Activated T-cell treated with anti-CD3 and anti-CD28 coated beads, Interleukin-2, amount 50 U/mL, for 48 hours (primary cell): ENCODE data around the gene CCL4.
"Not testable (repeated sequence)": the region's sequence is repeated elsewhere in the genome, so short reads cannot be mapped to it uniquely, and the experiment has no call there.

Source experiments
- DNase-seq, 2 experiments: peaks; one replicate each; pipeline ENCODE4 v3.0.0-alpha.2; 2020

Gene CCL4

DNA sequence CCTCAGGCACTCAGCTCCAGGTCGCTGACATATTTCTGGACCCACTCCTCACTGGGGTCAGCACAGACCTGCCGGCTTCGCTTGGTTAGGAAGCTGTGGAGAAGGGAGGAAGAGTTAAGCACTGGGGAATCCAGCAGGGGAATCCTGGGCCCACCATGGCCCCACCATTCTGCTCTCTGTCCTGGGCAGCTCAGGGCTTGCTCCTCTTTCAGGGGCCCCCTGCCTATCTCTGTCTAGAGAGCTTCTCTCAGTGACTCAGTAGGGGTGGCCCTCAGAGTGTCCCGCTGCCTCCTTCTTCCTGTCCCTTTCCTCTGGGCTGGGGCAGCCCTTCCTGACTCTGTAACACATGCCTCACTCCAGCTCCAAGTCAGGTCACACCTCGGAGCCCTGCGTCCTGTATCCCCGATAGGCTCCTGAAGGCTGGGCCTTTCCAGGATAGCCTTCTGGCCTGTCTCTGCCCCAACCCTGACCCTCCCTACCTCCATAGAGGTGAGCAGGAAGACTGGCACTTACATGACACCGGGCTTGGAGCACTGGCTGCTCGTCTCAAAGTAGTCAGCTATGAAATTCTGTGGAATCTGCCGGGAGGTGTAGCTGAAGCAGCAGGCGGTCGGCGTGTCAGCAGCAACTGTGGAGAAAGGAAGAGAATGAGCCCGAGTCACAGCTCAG, 14.8 kb upstream of the CCL4 start:
- peak in 1 of 2 experiments; percentile 51 for DNase-seq

DNA sequence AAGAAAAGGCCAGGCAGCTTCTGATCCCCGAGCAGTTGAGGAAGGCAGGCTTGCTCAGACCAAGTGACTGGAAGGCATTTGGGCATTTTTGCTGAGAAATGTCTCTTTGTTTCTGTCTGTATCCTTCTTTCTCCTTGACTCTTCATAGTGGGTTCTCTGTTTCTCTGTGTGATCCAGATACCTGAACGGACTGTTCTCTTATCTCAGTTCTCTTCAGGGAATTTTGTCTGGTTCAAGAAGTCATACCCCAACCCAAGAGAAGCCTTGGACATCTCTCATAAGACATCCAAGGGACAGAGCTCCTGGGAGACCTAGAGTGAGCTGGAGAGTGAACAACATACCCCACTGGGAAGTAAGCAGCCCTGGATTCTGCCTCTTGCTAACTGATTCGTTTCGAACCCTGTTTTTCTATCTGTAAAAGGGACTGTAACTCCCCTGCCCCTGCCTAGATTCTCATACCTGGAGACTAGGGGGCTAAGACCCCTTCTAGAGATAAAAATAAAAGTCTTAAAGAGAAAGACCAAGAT, 14.2 kb upstream of the CCL4 start:
- no peak for DNase-seq

DNA sequence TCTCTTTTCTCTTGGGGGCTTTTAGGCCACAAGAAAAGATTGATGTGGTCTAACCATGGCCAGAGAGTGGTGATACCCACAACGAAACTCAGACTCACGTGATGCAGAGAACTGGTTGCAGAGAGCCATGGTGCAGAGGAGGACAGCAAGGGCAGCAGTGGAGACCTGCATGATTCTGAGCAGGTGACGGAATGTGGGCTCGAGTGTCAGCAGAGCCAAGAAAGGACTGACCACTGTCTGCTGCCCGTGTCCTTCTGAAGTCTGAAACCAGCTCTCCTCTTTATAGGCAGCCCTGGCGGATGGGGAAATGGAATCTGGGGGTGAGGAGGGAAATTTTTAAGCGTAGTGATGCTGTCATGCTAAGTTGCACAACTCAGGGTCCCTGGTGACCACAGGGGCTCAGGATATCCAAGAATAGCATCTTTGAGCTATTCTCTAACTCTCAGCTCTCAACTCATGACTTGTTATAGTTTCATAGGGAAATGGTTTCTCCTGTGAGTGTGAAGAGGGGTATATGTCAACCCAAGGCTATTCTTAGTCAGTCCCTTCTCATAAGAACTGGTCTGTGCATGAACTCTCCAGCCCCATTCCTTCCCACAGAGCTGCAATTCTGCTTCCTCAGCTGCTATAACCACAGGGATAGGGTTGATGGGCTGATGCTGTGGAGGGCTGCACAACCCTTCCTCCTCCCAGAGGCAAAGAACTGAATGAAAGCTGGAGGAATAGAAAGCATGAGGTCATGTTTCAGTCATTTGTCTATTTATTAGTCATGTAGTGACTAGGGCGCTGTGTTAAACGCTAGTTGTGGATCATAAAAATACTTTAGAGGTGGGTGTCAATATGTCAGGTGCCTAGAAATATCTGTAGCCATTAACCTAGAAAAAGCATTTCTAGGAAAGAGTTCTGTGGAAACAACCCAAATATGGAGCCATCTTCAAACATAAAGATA, 13.5 kb upstream of the CCL4 start, which contains the start of gene CCL3:
TSS of gene CCL3 (minus strand) at position 256 of the 949 bp plus-strand sequence. CDS start at position 171, 85 bp downstream.
- DNase-seq = peak; percentile 81

DNA sequence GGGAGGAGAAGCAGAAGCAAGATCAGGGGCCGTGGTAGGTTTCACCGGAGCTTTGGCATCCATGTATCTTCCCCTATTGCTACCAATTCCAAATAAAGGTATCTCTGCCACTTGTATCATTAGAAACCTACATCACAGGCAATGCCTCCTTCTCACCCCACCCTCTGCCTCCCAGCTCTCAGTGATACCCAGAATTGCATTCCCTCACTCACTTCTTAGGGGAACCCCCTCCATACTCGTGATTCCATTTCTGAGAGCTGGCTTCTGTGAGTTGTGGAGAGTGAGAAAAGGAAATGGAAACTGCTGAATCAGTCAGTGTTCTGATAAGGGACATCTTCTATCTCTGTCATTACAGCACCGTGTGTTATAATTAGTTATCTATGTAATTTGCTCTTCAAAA, 11.4 kb upstream of the CCL4 start:
- peak; percentile 65 to 72 for DNase-seq

DNA sequence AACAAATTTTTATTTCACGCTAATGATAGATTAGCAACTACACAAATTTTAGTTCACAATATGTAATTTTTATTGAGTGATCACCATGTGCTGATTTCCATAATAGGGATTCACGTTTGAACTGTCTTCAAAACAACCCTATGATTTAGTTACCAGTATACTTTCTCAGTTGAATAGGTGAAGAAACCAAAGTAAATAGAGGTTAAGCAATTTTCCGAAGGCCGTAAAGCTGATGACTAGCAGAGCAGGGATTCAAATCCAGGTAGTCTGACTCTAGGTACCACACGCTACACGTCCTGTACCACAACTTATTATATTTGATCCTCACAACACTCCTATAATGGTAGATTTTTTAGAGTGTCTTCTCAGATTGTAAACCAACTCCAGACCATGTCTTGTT, 10.9 kb upstream of the CCL4 start:
- DNase-seq = not testable (repeated sequence)

DNA sequence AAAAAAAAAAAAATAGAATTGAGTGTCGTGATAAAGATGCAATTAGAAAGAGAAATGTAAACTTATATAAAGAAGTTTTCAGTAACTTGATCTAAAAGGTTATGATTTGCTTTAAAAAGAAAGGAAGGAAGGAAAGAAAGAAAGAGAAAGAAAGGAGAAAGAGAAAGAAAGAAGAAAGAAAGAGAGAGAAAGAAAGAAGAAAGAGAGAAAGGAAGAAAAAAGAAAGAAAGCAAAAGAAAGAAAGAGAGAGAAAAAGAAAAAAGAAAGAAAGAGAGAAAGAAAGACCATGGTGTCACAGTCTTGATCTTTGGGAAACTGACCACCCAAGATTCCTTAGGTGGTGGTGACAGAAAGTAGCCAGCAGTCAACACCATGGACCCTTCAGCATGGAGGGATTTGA, 9.4 kb upstream of the CCL4 start:
- no peak for DNase-seq

DNA sequence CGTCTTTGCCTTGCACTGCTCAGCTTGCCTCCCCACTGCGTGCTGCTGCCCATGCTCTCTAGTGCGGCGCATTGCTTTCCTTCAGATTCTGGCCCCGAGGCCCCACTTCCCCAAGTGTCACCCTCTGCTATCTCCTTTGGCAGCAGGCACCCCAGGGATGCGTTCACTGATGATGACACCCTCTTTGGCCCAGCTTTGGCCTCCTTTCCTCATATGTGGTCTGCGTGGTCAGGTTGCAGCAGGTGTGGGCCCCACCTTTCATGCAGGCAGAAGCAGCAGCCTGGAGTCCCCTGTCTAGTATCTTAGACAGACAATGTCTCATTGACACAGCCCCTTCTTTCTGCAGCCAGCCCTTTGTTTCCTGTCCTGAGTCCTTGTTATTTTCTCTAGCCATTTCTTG, 8.9 kb upstream of the CCL4 start:
- DNase-seq = no peak

DNA sequence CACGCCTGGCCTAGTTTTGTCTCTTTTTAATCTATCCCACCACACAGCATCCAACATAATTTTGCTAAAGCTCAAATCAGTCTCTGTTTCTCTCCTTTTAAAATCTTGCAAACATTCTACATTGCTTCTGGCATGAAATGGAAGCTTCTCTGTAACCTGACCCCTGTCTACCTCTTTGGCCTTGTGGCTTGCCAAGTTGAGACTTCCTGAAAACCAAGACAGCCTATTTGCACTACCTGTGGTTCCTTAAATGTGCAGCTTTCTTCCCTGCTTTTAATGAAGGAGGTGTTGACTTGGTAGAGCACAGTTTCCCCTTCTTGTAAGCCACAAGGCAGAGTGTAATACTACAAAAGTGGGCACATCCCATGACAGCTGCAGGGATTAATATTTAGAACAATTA, 7.6 kb upstream of the CCL4 start:
- no peak for DNase-seq

DNA sequence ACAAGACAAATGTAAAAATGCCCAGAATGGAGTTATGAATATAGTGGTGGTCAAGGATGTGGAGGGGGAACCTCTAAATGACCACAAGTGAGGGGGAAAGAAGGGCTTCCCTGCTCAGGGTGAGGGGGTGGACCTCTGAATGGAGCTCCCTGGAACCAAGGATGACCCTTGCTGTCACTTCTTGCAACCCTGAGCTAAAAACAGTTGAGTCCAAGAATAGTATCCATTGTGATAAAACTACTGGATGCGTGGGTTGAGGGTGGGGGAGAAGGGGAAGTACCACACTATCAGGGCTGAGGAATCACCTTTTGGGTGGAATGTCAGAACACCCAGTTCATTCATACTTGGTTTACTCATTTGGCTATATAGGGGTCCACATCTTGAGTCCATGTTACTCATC, 4.6 kb upstream of the CCL4 start:
- DNase-seq = not testable (repeated sequence)

DNA sequence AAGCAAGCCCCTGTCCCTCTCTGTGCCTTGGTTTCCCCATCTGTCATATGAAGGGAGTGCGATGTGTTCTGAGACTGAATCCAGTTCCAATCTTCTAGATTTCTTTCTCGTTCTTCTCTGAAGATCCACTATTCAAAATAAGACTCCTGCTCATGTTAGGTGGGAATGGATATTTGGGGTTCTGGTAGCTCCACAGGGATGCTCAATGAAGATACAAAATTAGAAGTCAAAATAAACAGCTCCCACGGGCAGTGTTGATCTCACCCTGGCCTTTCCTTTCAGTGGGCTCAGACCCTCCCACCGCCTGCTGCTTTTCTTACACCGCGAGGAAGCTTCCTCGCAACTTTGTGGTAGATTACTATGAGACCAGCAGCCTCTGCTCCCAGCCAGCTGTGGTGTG, 619 bp downstream of the CCL4 start:
- not testable (repeated sequence) for DNase-seq

DNA sequence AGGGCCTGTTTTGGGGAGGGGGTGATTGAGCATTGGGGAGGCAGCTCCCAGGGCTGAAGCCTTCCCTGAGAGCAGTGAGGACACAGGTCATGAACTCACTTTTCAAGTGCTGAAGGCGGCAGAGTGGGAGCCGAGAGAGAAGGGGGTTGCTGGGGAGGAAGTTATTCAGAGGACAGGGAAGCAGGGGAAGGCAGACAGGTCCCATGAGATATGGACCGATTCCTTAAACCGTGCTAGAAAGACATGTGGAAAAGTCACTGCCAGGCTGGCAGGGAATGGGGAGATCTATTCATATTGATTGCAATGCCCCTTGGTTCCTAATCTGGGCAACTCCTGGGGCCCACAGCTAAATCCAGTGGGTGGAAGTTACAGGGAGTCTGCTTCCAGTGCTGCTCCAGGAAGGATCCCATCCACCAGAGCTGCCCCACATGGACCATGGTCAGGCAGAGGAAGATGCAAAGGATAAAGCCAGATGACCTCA, 1.1 kb downstream of the CCL4 start:
- peak; percentile 39 to 41 for DNase-seq

DNA sequence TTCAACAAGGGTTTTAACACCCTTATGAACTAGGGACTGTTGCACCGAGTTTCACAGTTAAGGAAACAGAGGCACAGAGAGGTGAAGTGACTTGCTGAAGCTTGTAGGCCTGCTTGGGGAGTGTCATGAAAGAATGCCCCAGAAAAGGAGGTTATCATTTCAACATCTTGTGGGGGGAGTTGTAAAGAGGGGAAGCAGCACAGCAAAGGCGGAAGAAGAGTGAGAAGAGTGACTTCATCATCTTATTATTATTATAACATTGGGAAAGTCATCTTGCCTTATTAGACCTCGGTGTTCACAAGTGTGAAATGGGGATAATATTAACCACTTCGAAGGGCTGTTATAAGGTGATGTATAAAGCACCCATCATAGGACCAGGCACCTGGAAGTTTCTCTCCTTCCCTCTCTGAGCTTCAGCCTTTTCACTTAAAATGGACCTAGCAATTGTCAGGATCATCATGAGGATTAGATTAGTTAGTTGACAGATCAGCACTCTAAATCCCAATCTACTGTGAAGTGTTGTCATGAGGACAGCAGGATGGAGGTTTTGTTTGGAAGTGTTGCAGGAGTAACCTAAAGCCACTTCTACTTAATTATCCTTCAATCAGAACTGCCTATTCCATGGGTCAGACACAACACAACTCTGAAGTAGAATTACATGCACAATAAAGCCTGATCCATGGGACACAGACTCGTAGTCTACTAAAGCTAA, 2.3 kb downstream of the CCL4 start:
- DNase-seq = no peak

DNA sequence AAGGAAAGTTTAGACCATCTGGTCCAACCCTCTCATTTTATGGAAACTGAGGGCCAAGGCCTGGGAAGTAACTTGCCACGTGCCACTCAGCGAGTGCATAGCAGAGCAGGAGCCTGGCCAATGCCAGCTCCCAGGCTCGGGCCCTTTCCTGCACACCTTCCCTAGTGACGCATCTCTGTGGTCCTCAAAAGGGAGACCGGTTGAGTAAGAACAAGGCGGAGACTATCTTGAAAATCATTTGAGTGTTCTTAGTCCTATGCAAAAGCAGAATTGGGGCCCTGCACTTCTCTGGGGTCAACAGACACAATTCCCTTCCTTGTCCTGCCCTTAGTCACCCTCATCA, 2.8 kb downstream of the CCL4 start:
- no peak for DNase-seq

DNA sequence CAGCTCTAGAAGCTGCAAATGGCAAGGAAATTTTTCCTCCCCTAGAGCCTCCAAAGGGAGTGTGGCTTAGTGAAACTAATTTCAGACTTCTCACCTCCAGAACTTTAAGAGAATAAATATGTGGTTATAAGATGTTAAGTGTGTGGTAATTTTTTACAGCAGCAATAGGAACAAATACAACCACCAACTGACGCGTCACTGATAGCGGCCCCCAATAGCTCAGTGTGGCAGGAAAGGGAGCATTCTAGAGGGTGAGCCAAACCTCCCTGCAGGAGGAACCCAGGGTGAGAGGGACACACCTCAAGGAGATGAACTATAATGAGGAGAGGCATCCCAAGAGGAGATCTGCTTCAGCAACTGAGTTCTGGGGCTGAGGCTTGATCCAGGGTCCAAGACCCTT, 4.0 kb downstream of the CCL4 start:
- no peak for DNase-seq

DNA sequence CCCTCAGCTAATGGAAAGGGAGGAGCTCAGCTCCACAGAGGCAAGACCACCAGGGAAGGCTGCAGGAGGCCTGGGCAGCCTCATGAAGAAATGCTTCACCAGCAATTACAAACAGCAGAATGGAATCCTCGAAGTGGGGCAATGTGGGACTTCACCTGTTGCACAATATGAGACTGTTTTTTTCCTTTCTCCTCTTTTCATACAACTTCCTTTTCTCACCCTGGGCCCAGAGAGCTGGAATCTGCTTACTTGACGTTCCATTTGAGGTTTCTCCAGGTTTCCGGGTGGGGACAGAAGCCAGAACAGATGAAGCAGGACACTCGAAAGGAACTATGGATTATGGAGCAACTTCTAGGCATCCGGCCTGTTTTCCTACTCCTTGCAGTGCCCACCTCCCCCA, 4.6 kb downstream of the CCL4 start:
- DNase-seq = not testable (repeated sequence)

DNA sequence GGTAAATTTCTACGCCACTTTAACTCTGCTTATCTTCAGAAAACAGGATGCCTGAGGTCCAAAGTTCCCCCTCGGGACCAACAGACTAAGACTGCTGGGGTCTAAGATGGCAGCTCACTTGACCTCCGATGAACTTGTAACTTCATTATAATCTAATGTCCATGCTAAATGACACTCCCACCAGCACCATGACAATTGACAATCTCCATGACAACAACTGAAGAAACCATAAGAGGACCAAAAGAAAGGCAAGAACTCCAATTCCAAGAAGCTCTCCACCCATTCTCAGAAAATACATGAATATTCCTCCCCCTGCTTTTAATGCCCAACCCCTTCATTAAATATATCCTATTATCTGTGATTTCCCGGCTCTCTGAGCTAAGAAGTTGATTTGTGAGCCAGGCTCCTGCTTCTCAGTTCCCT, 7.5 kb downstream of the CCL4 start:
- DNase-seq = no peak

DNA sequence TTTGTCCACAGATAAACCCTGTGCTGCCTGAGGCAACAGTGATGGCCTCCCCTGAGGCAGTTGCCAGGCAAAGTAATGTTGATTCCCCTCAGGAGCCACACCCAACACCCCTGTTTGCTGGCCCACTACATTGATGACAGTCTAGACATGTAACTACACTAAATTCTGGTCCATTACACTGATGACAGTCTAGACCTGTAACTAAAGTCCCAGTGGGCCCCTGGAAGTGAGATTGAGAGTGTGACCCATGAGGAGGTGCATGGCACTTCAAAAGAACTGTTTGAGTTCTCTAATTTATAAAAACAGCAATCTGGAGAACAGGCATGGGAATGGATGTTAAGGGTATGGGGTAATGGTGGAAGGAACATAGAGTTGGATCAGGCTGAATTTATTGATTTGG, 8.9 kb downstream of the CCL4 start:
- DNase-seq = no peak

DNA sequence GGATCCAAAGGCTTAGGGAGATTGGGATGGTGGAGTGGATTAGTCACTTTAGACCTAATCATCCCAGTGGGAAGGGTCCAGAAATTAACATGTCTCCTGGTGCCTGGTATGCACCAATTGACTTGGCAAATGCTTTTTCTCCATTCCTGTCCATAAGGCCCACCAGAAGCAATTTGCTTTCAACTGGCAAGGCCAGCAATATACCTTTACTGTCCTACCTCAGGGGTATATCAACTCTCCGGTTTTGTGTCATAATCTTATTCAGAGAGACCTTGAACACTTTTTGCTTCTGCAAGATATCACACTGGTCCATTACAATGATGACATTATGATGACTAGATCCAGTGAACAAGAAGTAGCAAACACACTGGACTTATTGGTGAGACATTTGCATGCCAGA, 9.5 kb downstream of the CCL4 start:
- not testable (repeated sequence) for DNase-seq

DNA sequence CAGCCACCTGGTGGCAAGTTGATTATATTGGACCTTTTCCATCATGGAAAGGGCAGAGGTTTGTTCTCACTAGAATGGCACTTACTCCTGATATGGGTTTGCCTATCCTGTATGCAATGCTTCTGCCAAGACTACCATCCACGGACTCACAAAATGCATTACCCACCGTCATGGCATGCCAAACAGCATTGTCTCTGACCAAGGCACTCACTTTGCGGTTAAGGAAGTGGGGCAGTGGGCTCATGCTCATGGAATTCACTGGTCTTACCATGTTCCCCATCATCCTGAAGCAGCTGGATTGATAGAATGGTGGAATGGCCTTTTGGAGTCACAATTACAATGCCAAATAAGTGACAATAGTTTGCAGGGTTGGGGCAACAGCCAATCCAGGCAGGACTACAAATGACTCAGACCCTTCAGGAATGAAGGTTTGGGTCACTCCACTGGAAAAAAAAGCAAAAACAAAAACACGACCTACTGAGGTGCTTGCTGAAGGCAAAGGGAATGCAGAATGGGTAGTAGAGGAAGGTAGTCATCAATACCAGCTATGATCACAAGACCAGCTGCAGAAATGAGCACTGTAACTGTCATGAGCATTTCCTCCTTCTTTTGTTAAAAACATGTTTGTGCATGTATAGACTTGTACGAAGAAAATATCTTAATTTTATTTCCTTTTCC, 11.5 kb downstream of the CCL4 start:
- not testable (repeated sequence) for DNase-seq

DNA sequence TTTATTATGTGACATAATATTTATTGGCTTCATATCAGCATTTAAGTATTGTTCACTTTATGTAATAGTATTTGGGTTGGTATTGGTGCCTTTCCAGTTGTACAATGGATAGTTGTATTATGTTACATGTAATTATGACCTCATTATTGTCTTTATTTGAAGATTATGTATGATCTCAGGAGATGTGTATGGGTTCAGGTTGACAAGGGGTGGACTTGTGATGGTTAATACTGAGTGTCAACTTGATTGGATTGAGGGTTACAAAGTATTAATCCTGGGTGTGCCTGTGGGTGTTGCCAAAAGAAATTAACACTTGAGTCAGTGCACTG, 12.0 kb downstream of the CCL4 start:
- not testable (repeated sequence) for DNase-seq

DNA sequence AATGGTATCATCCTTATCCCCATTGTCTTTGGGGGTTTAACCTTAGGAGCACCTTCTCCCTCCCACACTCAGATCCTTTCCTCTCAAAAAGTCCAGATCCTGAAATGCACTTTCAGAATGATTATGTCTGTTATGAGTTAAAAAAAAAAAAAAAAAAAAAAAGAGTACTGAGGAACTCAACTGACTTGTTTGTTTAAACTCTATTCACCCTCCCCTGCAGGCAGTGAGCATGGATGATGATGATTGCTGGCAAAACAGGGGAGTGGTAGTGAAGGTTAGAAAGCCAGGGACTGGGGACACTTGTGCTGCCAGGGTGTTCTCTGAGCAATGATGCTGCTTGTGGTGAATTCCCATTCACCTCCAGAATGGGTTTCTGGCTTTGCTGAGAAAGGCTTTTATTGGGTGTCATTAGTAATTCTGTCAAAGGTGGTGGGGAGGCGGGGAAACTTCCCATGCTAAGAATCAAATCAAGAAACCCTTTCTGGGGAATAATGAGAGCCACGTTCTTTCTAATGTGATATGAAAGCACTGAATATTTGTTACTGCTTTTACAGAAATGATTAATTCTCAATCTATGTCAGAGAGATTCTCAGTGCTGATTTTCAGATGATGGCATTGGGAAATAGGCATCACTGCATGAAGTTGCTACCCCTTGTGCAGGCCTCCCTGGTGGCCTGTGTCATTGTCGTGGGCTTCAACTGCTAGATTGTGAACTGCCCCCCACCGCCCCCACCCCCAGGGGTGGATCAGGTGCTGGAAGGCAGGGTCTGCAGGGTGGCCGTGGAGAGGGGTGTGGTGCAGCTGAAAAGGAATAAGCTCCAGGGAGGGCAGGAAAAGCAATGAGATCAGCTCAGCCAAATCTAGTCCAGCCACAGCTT, 14.1 kb downstream of the CCL4 start:
- peak; percentile 64 to 70 for DNase-seq
